Loucy (cell line): ENCODE measurements around the gene COL4A5.

Experiments used
- H2AFZ ChIP-seq: fragments of 200-600 bp; sonication (generic); 2 replicates; pipeline ENCODE4 v1.6.0; 2016; ENCODE audit warnings: antibody characterized with exemption, mild to moderate bottlenecking, low read length, moderate library complexity
- H3F3A ChIP-seq: fragments of 200-600 bp; 2 replicates; pipeline ENCODE4 v1.6.0; 2016; ENCODE audit warnings: antibody characterized with exemption, low read depth, mild to moderate bottlenecking
- H3K27me3 ChIP-seq: fragments of 200-600 bp; sonication (generic); 2 replicates; pipeline ENCODE4 v1.6.1; 2014; ENCODE audit warnings: low read length, mild to moderate bottlenecking; ENCODE audit not compliant: insufficient read depth, poor library complexity, severe bottlenecking
- H3K36me3 ChIP-seq: fragments of 200-600 bp; sonication (generic); 2 replicates; pipeline ENCODE4 v1.6.1; 2016; ENCODE audit warnings: low read length; ENCODE audit not compliant: insufficient read depth
- H3K4me1 ChIP-seq: fragments of 200-600 bp; sonication (generic); 2 replicates; pipeline ENCODE4 v1.5.1; 2014; ENCODE audit warnings: low read length, mild to moderate bottlenecking; ENCODE audit not compliant: insufficient read depth, poor library complexity, severe bottlenecking
- H3K4me2 ChIP-seq: fragments of 200-600 bp; sonication (generic); 2 replicates; pipeline ENCODE4 v1.6.0; 2014; ENCODE audit warnings: antibody characterized with exemption, low read length, low read depth, mild to moderate bottlenecking; ENCODE audit not compliant: poor library complexity, severe bottlenecking
- H3K4me3 ChIP-seq: fragments of 200-600 bp; sonication (generic); 2 replicates; pipeline ENCODE4 v1.5.1; 2014; ENCODE audit warnings: low read length, mild to moderate bottlenecking, mixed read lengths; ENCODE audit not compliant: poor library complexity, severe bottlenecking
- H3K79me2 ChIP-seq: fragments of 200-600 bp; sonication (generic); 2 replicates; pipeline ENCODE4 v1.6.1; 2014; ENCODE audit warnings: low read length; ENCODE audit not compliant: insufficient read depth
- H3K9ac ChIP-seq: fragments of 200-600 bp; sonication (generic); 2 replicates; pipeline ENCODE4 v1.6.0; 2014; ENCODE audit warnings: mild to moderate bottlenecking, low read depth, low read length, moderate library complexity; ENCODE audit not compliant: poor library complexity, severe bottlenecking
- H3K9me2 ChIP-seq: fragments of 200-600 bp; sonication (generic); replicated peaks from 2 replicates; pipeline ENCODE4 v1.6.1; 2016; ENCODE audit warnings: low read depth, low read length, mixed read lengths
- H3K9me3 ChIP-seq: fragments of 200-600 bp; sonication (generic); 2 replicates; pipeline ENCODE4 v1.6.1; 2014; ENCODE audit warnings: mild to moderate bottlenecking, antibody characterized with exemption, low read length, low read depth; ENCODE audit not compliant: insufficient read depth
- H4K20me1 ChIP-seq: fragments of 200-600 bp; sonication (generic); 2 replicates; pipeline ENCODE4 v1.6.0; 2014; ENCODE audit warnings: antibody characterized with exemption, low read length, mild to moderate bottlenecking; ENCODE audit not compliant: insufficient read depth, poor library complexity, severe bottlenecking
- EZH2phosphoT487 ChIP-seq: fragments of 200-600 bp; IDR thresholded peaks from 2 replicates; pipeline ENCODE4 v1.6.1; 2018; ENCODE audit warnings: antibody characterized with exemption, mild to moderate bottlenecking, moderate library complexity, borderline replicate concordance
- TF ChIP-seq, protein P1 (sequence below): fragments of 200-600 bp; sonication (generic); conservative IDR thresholded peaks from 2 replicates; pipeline ENCODE4 v1.5.1; 2014; ENCODE audit warnings: mild to moderate bottlenecking, antibody characterized with exemption, low read length

The COL4A5 gene

DNA sequence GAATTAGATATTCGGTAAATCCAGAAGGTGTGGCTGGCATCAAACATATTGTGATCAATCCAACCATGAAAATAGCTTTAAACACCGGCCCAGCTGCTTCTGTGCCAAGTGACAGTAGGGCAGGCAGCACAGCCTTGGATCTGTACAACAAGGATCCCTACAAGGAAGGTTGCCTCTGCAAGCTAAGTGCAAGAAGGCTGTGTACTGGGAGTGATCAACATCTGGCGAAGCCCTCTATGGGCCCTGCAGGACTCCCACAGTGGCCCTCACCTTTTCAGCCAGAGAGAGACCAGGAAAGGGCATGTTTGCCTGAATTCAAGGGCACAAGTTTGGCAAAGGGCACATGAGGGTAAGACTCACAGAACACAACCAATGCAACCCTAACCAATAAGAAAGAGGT lies 287.1 kb downstream of the COL4A5 start:
- H3K36me3 ChIP-seq = no peaks in the 10 kb centered on the region
- no peak overlapping the region for H3K4me3 ChIP-seq
- no peak overlapping the region for H3K9ac ChIP-seq
- H4K20me1 ChIP-seq = no peaks in the 10 kb centered on the region
- no peak overlapping the region for H2AFZ ChIP-seq
- TF ChIP-seq, protein P1, sequence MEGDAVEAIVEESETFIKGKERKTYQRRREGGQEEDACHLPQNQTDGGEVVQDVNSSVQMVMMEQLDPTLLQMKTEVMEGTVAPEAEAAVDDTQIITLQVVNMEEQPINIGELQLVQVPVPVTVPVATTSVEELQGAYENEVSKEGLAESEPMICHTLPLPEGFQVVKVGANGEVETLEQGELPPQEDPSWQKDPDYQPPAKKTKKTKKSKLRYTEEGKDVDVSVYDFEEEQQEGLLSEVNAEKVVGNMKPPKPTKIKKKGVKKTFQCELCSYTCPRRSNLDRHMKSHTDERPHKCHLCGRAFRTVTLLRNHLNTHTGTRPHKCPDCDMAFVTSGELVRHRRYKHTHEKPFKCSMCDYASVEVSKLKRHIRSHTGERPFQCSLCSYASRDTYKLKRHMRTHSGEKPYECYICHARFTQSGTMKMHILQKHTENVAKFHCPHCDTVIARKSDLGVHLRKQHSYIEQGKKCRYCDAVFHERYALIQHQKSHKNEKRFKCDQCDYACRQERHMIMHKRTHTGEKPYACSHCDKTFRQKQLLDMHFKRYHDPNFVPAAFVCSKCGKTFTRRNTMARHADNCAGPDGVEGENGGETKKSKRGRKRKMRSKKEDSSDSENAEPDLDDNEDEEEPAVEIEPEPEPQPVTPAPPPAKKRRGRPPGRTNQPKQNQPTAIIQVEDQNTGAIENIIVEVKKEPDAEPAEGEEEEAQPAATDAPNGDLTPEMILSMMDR = no peak
- TF ChIP-seq EZH2phosphoT487 = no peak
- no peaks in the 10 kb centered on the region for H3K27me3 ChIP-seq
- no peaks in the 10 kb centered on the region for H3K9me2 ChIP-seq
- no peaks in the 10 kb centered on the region for H3K79me2 ChIP-seq
- no peaks in the 10 kb centered on the region for H3K9me3 ChIP-seq
- no peaks in the 10 kb centered on the region for H3F3A ChIP-seq
- H3K4me2 ChIP-seq = no peak overlapping the region
- H3K4me1 ChIP-seq = no peaks in the 10 kb centered on the region

DNA sequence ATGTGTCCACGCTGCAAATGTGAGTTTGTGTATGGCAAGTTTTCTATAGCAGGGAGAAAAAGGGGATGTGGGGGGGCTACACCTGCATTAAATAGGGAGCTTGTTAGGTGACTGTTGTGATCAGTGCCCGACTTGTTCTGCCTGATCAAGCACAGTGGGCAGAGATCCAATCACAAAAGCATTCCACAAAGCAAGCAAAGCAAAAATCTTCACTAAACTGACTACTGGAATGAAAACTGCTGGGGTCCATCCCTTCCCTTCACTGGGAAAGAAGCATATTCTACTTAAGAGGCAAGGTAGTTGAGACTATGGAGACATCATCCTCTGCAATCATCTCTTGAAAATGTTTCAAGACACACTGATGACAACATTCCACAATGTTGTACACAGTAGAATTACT lies 291.5 kb downstream of the COL4A5 start:
- H3K4me2 ChIP-seq = no peak overlapping the region
- no peaks in the 10 kb centered on the region for H4K20me1 ChIP-seq
- no peaks in the 10 kb centered on the region for H3K36me3 ChIP-seq
- H3K27me3 ChIP-seq = no peaks in the 10 kb centered on the region
- H3K9me2 ChIP-seq = no peaks in the 10 kb centered on the region
- no peaks in the 10 kb centered on the region for H3F3A ChIP-seq
- no peak overlapping the region for H3K4me3 ChIP-seq
- TF ChIP-seq EZH2phosphoT487 = no peak
- TF ChIP-seq, protein P1 = no peak
- no peaks in the 10 kb centered on the region for H3K79me2 ChIP-seq
- no peaks in the 10 kb centered on the region for H3K9me3 ChIP-seq
- H2AFZ ChIP-seq = no peak overlapping the region
- H3K4me1 ChIP-seq = no peaks in the 10 kb centered on the region
- H3K9ac ChIP-seq = no peak overlapping the region

DNA sequence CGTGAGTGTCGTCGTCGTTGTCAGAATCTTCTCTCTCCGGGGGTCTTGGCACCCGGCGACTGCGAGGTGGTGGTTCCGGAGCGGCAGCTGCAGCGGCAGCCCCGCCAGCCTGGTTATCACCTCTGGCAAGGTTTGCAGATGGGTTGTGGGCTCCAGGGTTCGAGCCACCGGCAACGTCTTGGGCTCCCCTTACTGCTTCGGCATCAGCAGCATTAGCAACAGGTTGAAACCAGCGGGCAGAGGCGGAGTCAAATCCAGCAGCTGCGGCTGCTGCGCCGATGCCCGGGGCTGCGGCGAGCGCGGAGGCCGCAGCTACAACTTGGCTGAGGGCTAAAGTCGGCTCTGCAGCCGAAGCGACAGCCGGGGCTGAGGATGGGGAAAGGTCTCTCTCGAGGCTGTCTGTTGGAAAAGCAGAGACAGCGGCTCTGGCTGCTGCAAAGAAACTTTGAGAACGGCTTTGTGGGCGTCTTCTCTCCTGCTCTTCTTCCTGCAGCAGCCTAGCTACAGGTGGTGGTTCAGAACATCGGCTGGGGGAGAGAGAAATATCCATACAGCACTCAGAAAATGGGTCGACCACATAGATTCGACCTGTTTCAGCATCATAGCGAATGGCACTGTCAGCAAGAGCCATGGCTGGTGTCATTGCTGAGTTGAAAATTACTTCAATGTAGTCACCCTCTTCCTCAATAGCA lies 293.1 kb downstream of the COL4A5 start:
- Histone ChIP-seq H3K79me2 (no peaks in the 10 kb centered on the region), H3K9me3 (no peaks in the 10 kb centered on the region), H4K20me1 (no peaks in the 10 kb centered on the region), H3K9me2 (no peaks in the 10 kb centered on the region), H3K27me3 (no peaks in the 10 kb centered on the region), H3K4me1 (no peaks in the 10 kb centered on the region), H2AFZ (no peak overlapping the region), H3K36me3 (no peaks in the 10 kb centered on the region), H3K4me3 (no peak overlapping the region), H3F3A (no peaks in the 10 kb centered on the region), H3K9ac (no peak overlapping the region), H3K4me2 (no peak overlapping the region)
- TF ChIP-seq, protein P1 = no peak
- TF ChIP-seq EZH2phosphoT487 = no peak
